ENCODE results near the gene HRAS.
A peak's percentile ranks its signal among the peaks of the same experiment; 100 is the strongest.

The HRAS gene

GRCh38 chr11:567011-567628, 31.7 kb upstream of the HRAS start:
- DNase-seq: no peak

GRCh38 chr11:565921-566509, 30.6 kb upstream of the HRAS start:
- DNase-seq: no peak

- DNase-seq: no peak
Observed at GRCh38 chr11:563812-564578, 28.6 kb upstream of the HRAS start.

GRCh38 chr11:563066-563811, 27.9 kb upstream of the HRAS start:
- DNase-seq: no peak

GRCh38 chr11:562046-562645, 26.8 kb upstream of the HRAS start:
- DNase-seq: no peak

GRCh38 chr11:561148-562003, 26.0 kb upstream of the HRAS start:
- no peak for DNase-seq

GRCh38 chr11:560305-561147, 25.1 kb upstream of the HRAS start, which contains the start of the genes LMNTD2 and RASSF7:
Gene LMNTD2, minus strand, starts transcription at chr11:560738. Its CDS starts 22 bp downstream, at chr11:560716.
Gene RASSF7, plus strand, starts transcription at chr11:560970. Its CDS starts 799 bp downstream, at chr11:561769.
- DNase-seq: peak; percentile 90

- DNase-seq: no peak
Observed at GRCh38 chr11:559712-560304, 24.4 kb upstream of the HRAS start.

- no peak for DNase-seq
Observed at GRCh38 chr11:559020-559620, 23.7 kb upstream of the HRAS start.

GRCh38 chr11:558503-558902, 23.1 kb upstream of the HRAS start:
- no peak for DNase-seq

- DNase-seq: no peak
Observed at GRCh38 chr11:557328-558132, 22.2 kb upstream of the HRAS start.

- no peak for DNase-seq
Observed at GRCh38 chr11:556662-557256, 21.4 kb upstream of the HRAS start.

- DNase-seq: no peak
Observed at GRCh38 chr11:555780-556661, 20.6 kb upstream of the HRAS start.

- DNase-seq: no peak
Observed at GRCh38 chr11:555227-555779, 19.9 kb upstream of the HRAS start.

- DNase-seq: peak; percentile 73
Observed at GRCh38 chr11:554428-555226, 19.3 kb upstream of the HRAS start.

- no peak for DNase-seq
Observed at GRCh38 chr11:553988-554340, 18.6 kb upstream of the HRAS start.
